ENCODE measurements around the gene TYK2. TPM values are rescaled to one million over a fixed set of nuclear protein-coding genes. Genes with fewer than 3 reads are reported as not detected.

TYK2 gene
- total and polyA plus RNA-seq, 2 of the 13 experiments (the other 11 are each of a cell fraction or from before 2014, with no cell fraction given) = 38.8 to 60.1 TPM

DNA sequence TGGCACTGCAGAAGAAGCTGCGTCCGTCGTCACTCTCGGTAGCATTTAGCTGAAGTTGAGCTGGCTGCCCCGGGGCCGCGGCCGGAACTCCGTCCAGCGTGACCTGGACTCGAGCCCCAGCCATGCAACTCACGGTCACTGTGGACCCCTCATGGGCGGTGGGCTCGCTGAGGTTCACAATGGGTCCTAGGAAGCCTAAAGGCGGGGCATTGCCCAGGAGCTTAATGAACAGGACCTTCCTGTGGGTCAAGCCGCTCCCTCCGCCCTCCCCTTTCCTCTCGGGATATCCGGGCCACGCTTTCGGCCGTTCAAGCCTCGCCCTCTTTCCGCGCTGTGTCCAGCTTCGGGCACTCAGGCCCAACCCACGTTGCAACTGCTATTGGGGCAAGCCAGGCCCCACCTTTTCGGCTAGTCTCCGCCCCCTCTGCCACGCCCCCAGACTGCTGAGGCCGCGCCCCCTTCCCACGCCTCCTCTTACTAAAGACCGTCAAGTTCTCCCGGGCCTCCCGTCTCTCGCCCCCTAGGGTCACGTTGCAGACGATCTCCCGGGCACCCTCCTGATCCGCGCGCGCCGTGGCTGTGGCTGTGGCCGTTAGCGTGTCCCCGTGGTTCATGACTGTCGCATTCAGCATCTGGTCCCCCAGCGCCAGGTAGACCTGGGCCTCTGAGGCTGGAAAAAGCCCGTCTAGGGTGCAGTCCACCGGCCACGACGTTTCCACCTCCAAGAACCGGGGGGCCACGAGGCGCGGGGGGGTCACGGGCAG lies 45.6 kb downstream of the TYK2 start (continued):
- TF ChIP-seq MAZ (IDR thresholded peaks at IDR 0.05; ENCODE audit: borderline replicate concordance, low read depth, low read length) = peak; percentile 58
- peak; percentile 78 for TF ChIP-seq MAZ (CRISPR knock-in tag; IDR thresholded peaks at IDR 0.05; ENCODE audit: low read depth)
- no peak for TF ChIP-seq HMGXB3 (CRISPR knock-in tag; IDR thresholded peaks at IDR 0.05; ENCODE audit: borderline replicate concordance)
- TF ChIP-seq JDP2 (CRISPR knock-in tag; IDR thresholded peaks at IDR 0.05; ENCODE audit: borderline replicate concordance) = no peak
- TF ChIP-seq NFYB (CRISPR knock-in tag; IDR thresholded peaks at IDR 0.05) = no peak
- no peak for TF ChIP-seq MED8 (CRISPR knock-in tag; IDR thresholded peaks at IDR 0.05; ENCODE audit: insufficient replicate concordance)
- no peak for TF ChIP-seq RFX3 (CRISPR knock-in tag; IDR thresholded peaks at IDR 0.05)
- no peak for TF ChIP-seq RFX1 (IDR thresholded peaks at IDR 0.05)
- TF ChIP-seq ZBTB4 (CRISPR knock-in tag; IDR thresholded peaks at IDR 0.05; ENCODE audit: borderline replicate concordance) = peak; percentile 73
- peak; percentile 63; the same call in 1 of the 2 replicates for TF ChIP-seq NFKB2 (CRISPR knock-in tag; IDR thresholded peaks at IDR 0.05; ENCODE audit: borderline replicate concordance)
- TF ChIP-seq ZNF589 (CRISPR knock-in tag; conservative IDR thresholded peaks at IDR 0.05) = no peak
- no peak for TF ChIP-seq ZBTB21 (CRISPR knock-in tag; IDR thresholded peaks at IDR 0.05)
- no peak for TF ChIP-seq DNMT1 (CRISPR knock-in tag; IDR thresholded peaks at IDR 0.05)
- TF ChIP-seq DMAP1 (CRISPR knock-in tag; IDR thresholded peaks at IDR 0.05) = peak; percentile 61; the same call in 1 of the 2 replicates
- TF ChIP-seq DZIP1 (CRISPR knock-in tag; IDR thresholded peaks at IDR 0.05) = no peak
